ENCODE measurements around the gene SLIT3.

DNA sequence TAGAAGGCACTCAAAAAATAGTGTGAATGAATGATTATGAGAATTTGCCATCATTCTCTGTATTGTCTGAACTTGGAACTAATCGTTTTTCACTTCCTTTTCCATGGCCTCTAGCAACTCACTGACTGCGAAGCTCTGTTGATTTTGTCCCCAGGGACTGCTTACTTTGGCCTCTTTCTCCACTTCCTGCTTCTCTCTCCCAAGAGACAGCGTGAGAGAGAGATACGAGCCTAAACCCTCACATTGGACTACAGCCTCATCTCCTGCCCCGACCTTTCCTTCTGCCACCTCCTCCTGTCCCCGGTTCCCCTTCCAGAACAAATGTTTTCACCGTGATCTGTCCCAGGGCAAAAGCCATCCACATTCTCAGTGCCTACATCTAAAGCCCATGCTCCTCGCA, 421.0 kb downstream of the SLIT3 start:
- TF ChIP-seq CTCF (conservative IDR thresholded peaks at IDR 0.05; ENCODE audit: low read depth, low read length): no peak
- TF ChIP-seq EZH2 (IDR thresholded peaks at IDR 0.05; ENCODE audit: low read length, unreplicated experiment): no peak
- TF ChIP-seq EZH2phosphoT487 (IDR thresholded peaks at IDR 0.05; ENCODE audit: borderline replicate concordance, low read length): no peak

All from PC-3 (cell line).